IPS-15b (cell line): ENCODE data around the gene PTPRC.

Experiments
- H3K27me3 ChIP-seq: one replicate; pipeline ENCODE4 v1.6.1; 2013; ENCODE audit warnings: low read length; ENCODE audit not compliant: control insufficient read depth, insufficient read depth
- H3K36me3 ChIP-seq: one replicate; pipeline ENCODE4 v1.6.1; 2013; ENCODE audit warnings: low read length; ENCODE audit not compliant: control insufficient read depth, insufficient read depth
- H3K4me1 ChIP-seq: one replicate; pipeline ENCODE4 v1.6.1; 2013; ENCODE audit warnings: mild to moderate bottlenecking, low read length; ENCODE audit not compliant: control insufficient read depth, insufficient read depth
- H3K4me3 ChIP-seq: one replicate; pipeline ENCODE4 v1.5.1; 2013; ENCODE audit warnings: low read depth, low read length
- H3K9ac ChIP-seq: one replicate; pipeline ENCODE4 v1.6.1; 2013; ENCODE audit warnings: low read depth, mild to moderate bottlenecking, low read length
- H3K9me3 ChIP-seq: one replicate; pipeline ENCODE4 v1.6.1; 2013; ENCODE audit warnings: mild to moderate bottlenecking, low read length; ENCODE audit not compliant: control insufficient read depth, insufficient read depth

PTPRC gene

DNA sequence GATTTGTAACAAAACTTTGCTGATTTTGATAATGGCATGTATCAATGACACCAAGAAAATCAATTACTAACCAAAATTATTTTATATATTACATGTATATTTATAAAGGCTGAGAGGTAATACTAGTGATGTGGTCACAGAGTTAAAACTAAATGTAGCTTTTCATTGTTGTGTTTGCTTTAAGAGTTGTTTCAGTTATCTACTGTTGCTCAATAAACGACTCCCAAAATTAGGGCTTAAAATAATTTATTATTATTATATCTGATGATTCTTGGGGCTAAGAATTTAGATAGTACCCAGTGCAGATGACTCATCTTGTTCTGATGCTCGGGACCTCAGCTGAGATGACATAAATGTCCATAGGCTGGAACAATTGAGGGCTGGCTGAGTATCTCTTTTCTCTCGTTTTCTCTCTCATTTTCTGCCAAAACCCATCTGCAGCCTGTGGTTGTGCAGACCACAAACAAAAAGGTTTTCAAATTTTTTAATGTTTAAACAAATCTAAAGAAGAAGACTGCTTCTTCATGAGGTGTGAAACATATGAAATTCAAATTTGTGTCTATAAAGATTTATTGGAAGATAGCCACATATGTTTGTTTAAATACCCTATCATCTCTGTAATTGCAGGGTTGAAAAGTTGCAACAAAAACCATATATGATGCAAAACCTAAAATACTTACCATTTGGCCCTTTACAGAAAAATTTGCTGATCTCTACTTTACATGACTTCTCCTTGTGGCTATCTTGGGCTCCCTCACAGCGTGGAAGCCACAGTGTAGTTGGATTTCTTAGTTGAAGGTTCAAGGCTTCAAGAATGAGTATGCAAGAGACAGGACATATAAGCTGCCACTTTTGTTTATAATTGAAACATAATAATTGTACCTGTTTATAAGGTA is 14.8 kb upstream of the PTPRC start:
- Histone ChIP-seq H3K27me3 (no peaks in the 10 kb centered on the region), H3K4me3 (no peak overlapping the region), H3K9ac (no peak overlapping the region), H3K9me3 (no peaks in the 10 kb centered on the region), H3K4me1 (no peaks in the 10 kb centered on the region), H3K36me3 (no peaks in the 10 kb centered on the region)

DNA sequence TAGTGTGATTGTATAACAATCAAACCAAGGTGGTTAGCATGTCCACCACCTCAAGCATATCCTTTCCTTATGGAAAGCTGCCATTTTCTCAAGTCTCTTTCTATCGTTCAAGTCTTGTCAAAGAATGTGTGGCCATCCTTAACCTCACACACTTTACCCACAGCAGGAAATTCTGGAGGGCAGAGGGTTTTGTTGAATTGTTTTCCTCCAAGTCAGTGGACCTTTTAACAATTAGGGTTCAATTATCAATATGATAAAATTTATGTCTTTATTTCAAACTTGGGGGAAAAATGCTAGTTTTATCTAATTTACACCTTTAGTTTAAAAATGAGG is 14.2 kb upstream of the PTPRC start:
- Histone ChIP-seq H3K36me3 (no peaks in the 10 kb centered on the region), H3K27me3 (no peaks in the 10 kb centered on the region), H3K9ac (no peak overlapping the region), H3K4me3 (no peak overlapping the region), H3K9me3 (no peaks in the 10 kb centered on the region), H3K4me1 (no peaks in the 10 kb centered on the region)

DNA sequence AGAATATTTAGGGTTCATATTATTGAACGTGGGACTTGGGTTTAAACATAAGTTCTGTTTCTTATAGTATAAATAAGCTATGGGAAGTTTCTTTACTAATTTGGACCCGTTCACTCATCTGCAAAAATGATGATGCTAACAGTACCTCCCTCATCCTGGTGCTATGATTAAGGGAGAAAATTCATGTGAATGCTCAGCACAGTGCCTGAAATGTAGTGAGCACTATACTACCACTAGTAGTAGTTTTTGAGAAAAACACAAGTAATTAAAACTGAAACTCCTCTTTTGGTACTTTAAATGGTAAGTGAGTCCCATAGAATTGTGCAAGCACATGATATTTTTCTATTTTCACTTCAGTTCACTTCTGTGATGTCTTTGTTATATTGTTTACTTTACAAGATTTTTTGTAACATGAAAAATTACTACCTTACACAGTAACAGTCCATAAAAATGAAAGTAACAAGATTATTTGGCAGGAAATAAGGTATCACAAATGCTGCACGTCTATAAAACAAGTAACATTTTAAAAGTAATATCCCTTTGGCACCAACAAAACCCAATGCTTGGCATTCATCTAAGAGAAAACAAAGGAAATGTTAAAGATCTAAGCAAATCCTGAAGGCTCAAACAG is 11.3 kb upstream of the PTPRC start:
- H3K9me3 ChIP-seq: no peaks in the 10 kb centered on the region
- no peaks in the 10 kb centered on the region for H3K4me1 ChIP-seq
- no peak overlapping the region for H3K4me3 ChIP-seq
- H3K36me3 ChIP-seq: no peaks in the 10 kb centered on the region
- H3K9ac ChIP-seq: no peak overlapping the region
- no peaks in the 10 kb centered on the region for H3K27me3 ChIP-seq

DNA sequence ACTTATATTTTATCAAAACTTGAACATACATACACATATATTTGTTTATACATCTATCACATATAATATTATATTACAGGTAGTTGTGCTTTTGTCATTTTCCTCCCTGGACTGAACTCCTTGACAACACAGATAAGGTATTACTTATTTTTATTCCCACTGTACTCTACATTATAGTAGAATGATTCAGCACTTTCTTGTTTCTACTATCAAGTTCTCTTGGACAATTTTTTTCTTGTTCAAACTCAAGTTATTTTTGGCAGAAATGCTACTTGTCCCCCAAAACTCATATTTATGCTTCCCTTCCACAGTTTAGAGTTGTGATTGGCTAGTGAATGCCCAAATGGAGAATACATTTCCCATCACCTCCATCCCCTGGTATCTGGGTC is 10.8 kb upstream of the PTPRC start:
- no peaks in the 10 kb centered on the region for H3K9me3 ChIP-seq
- no peak overlapping the region for H3K4me3 ChIP-seq
- H3K9ac ChIP-seq: no peak overlapping the region
- H3K27me3 ChIP-seq: no peaks in the 10 kb centered on the region
- no peaks in the 10 kb centered on the region for H3K36me3 ChIP-seq
- H3K4me1 ChIP-seq: no peaks in the 10 kb centered on the region

DNA sequence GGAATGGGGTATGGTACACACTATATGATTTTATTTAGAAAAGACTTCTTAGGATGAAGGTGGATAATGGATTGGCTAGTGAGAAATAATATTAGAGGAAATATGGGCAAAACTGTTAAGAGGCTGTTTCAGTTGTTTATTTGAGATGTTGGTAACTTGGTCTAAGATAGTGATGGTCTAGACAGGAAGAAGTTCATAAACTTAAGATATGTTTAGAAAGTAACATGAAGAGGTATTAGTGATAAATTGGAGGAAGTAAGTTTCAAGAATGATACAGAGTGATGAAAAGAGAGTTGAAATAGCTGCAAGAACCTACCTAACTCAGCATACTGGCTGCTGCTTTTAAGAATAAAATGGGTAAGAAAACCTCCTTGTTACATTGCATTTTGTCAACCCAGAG is 9.2 kb upstream of the PTPRC start:
- Histone ChIP-seq H3K27me3 (no peaks in the 10 kb centered on the region), H3K4me3 (no peak overlapping the region), H3K4me1 (no peaks in the 10 kb centered on the region), H3K9ac (no peak overlapping the region), H3K36me3 (no peaks in the 10 kb centered on the region), H3K9me3 (no peaks in the 10 kb centered on the region)

DNA sequence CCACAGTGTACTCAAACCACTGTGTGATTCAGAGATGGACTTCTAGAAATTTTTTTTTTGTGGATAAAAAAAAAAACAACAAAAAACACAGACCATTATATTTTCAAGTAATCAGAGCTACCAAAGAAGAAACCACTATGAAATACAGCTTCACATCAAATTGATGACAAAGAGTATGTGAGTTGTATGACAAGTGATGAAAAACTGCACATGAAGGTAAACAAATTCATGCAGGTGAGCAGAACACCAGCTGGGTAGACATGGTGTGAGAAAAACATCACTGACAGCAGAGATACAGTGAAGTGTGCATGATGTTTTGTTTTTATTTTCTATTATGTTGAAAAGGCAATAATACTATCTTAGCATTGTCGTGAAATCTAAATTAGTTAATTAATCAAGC is 8.0 kb upstream of the PTPRC start:
- Histone ChIP-seq H3K4me3 (no peak overlapping the region), H3K9ac (no peak overlapping the region)

DNA sequence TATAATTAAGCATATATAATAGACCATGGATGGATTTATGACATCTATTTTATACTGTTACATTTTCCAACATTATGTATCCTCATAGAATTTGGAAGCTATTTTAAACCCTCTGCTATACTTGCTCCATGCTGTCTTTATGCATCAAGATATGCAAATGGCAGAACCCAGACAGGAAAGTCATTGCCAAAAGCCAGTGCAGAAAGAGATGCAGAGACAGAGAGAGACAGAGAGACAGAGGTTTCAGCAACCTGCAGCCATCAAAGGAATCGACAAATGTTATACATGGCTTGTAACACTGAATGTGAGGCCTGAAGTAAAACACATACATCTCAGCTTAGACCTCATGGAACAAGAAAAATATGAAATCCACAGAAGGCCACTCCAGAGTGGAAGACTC is 7.5 kb upstream of the PTPRC start:
- H3K4me3 ChIP-seq: no peak overlapping the region
- no peaks in the 10 kb centered on the region for H3K36me3 ChIP-seq
- H3K27me3 ChIP-seq: no peaks in the 10 kb centered on the region
- H3K9me3 ChIP-seq: no peaks in the 10 kb centered on the region
- no peak overlapping the region for H3K9ac ChIP-seq
- no peaks in the 10 kb centered on the region for H3K4me1 ChIP-seq

More for the DNA sequence above, 8.0 kb upstream of the PTPRC start:
- no peaks in the 10 kb centered on the region for H3K9me3 ChIP-seq
- H3K36me3 ChIP-seq: no peaks in the 10 kb centered on the region
- no peaks in the 10 kb centered on the region for H3K27me3 ChIP-seq
- H3K4me1 ChIP-seq: no peaks in the 10 kb centered on the region

DNA sequence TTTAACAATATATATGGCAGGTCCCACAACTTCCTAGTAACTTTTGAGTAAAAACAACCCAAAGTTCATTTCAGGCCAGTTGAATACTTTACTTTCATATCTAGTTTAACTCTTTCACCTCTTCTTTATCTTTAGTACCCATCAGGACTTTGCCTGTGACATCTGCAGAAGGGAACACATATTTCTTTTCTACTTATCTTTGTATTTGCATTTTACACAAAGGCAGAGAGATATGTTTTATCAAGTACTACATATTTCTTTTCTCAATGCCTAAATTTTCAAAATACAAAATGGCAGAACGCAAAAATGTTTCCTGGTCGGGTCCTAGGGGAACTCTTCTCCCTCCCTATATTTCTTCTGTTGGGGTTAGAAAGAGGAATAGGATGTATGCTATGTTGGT is 6.8 kb upstream of the PTPRC start:
- H3K9me3 ChIP-seq: no peaks in the 10 kb centered on the region
- H3K36me3 ChIP-seq: no peaks in the 10 kb centered on the region
- H3K4me1 ChIP-seq: no peaks in the 10 kb centered on the region
- H3K27me3 ChIP-seq: no peaks in the 10 kb centered on the region
- no peak overlapping the region for H3K4me3 ChIP-seq
- H3K9ac ChIP-seq: no peak overlapping the region

DNA sequence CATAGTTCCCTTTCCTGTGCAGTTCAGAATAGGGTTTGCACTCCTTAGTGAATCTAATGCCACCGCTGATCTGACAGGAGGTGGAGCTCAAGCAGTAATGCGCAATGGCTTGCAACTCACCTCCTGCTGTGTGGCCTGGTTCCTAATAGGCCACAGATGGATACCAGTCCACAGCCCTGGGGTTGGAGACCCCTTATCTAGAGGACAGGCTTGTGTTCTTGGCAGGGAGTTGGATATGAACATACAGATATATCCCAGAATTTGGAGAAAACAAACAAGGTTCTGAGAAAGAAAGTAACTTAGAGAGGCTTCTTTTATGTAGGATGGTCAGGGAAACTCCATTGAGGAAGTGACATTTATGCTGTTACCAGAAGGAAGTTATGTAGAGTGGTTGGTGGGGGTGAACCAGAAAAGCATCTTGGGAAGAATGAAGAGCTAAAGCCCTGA is 5.1 kb upstream of the PTPRC start:
- H3K9ac ChIP-seq: no peak overlapping the region
- no peaks in the 10 kb centered on the region for H3K9me3 ChIP-seq
- no peak overlapping the region for H3K4me3 ChIP-seq
- H3K27me3 ChIP-seq: no peaks in the 10 kb centered on the region
- no peaks in the 10 kb centered on the region for H3K4me1 ChIP-seq
- no peaks in the 10 kb centered on the region for H3K36me3 ChIP-seq

DNA sequence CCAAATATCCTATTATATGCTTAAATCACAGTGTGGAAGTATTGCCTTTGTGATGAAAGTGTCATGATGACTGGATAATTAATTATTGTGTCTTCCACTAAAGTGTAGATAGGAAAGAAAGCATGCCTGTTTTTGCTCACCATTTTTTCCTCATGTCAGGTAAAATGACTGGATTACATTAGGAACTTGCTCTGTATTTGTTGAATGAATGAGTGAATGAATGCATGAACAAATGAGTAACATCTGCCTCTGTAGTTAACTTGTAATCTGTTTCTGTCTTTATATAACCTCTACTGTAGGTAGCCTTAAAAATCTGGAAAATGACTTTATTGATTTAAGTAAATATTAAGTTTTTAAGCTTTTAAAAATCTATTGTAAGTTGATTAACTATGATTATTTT is 2.9 kb upstream of the PTPRC start:
- no peak overlapping the region for H3K9ac ChIP-seq
- H3K27me3 ChIP-seq: no peaks in the 10 kb centered on the region
- no peaks in the 10 kb centered on the region for H3K4me1 ChIP-seq
- no peaks in the 10 kb centered on the region for H3K9me3 ChIP-seq
- no peak overlapping the region for H3K4me3 ChIP-seq
- H3K36me3 ChIP-seq: no peaks in the 10 kb centered on the region

DNA sequence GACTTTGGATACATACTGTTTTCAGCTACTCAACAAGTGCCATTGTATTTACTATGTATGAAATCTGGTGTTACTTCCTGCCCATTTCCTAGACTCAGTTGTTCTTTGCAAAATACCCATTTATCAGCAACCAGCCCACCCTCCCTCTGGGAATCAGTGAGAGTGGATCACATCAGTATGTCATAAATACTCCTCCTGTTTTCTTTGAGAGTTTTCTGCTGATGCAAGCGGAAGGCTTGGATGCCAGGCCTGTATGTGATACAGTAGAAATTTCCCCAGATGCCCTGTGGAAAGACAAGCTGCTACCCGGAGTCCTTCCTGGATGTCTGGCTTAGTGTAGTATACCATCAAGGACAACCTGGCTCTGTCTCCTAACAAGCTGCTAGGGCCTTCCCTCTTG is 2.4 kb upstream of the PTPRC start:
- no peaks in the 10 kb centered on the region for H3K9me3 ChIP-seq
- H3K36me3 ChIP-seq: no peaks in the 10 kb centered on the region
- H3K4me1 ChIP-seq: no peaks in the 10 kb centered on the region
- H3K4me3 ChIP-seq: no peak overlapping the region
- no peak overlapping the region for H3K9ac ChIP-seq
- no peaks in the 10 kb centered on the region for H3K27me3 ChIP-seq

DNA sequence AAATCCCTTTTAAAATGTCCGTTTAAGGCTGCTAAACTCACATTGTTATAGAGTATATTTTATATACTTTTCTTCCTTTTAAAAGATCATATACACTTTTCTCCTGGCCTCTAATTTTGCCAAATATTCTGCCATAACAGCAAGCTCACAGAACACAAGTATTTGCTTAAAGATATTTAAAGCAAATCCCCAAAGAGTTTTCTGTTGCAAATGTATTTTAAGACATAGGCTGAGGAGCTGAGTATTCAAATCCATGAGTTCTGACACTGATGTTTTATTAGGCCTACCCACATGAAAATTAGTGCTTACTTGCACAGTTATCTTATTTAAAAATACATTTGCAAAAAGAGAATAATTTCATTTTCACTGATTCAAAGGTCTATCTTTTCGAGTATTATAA is 1.7 kb upstream of the PTPRC start:
- no peak overlapping the region for H3K4me3 ChIP-seq
- no peaks in the 10 kb centered on the region for H3K27me3 ChIP-seq
- H3K36me3 ChIP-seq: no peaks in the 10 kb centered on the region
- no peak overlapping the region for H3K9ac ChIP-seq
- no peaks in the 10 kb centered on the region for H3K4me1 ChIP-seq
- H3K9me3 ChIP-seq: no peaks in the 10 kb centered on the region
